HG02884 (cell line): Measurements from ENCODE around the gene SLC16A5.
"Not testable (repeated sequence)": the region's sequence is repeated elsewhere in the genome, so short reads cannot be mapped to it uniquely, and the experiment has no call there.

Source experiments
- ATAC-seq: cut with Tn5 transposase; IDR thresholded peaks from one replicate; pipeline ENCODE4 v1.9.1; 2021; ENCODE audit warnings: mild to moderate bottlenecking, moderate library complexity; ENCODE audit not compliant: unreplicated experiment

Gene SLC16A5

GRCh38 chr17:75131278-75132017, 43.7 kb downstream of the SLC16A5 start, which contains the start of gene NT5C:
Gene NT5C, minus strand, starts transcription at chr17:75131742. Its CDS starts 35 bp downstream, at chr17:75131707.
- peak; percentile 73 for ATAC-seq

- not testable (repeated sequence) for ATAC-seq
Observed at GRCh38 chr17:75132018-75133000, 44.6 kb downstream of the SLC16A5 start.

- ATAC-seq: no peak
Observed at GRCh38 chr17:75133001-75133400, 45.2 kb downstream of the SLC16A5 start.

- not testable (repeated sequence) for ATAC-seq
Observed at GRCh38 chr17:75133607-75134347, 46.0 kb downstream of the SLC16A5 start.

- ATAC-seq: no peak
Observed at GRCh38 chr17:75135452-75135851, 47.7 kb downstream of the SLC16A5 start.

- ATAC-seq: no peak
Observed at GRCh38 chr17:75135946-75136345, 48.2 kb downstream of the SLC16A5 start.

- not testable (repeated sequence) for ATAC-seq
Observed at GRCh38 chr17:75137762-75138161, 50.0 kb downstream of the SLC16A5 start.

- ATAC-seq: no peak
Observed at GRCh38 chr17:75138519-75138918, 50.8 kb downstream of the SLC16A5 start.

GRCh38 chr17:75142236-75142971, 54.6 kb downstream of the SLC16A5 start:
- ATAC-seq: no peak

GRCh38 chr17:75144816-75145512, 57.2 kb downstream of the SLC16A5 start:
- no peak for ATAC-seq

GRCh38 chr17:75146592-75146991, 58.8 kb downstream of the SLC16A5 start:
- ATAC-seq: no peak

GRCh38 chr17:75147878-75148546, 60.3 kb downstream of the SLC16A5 start:
- ATAC-seq: no peak

- ATAC-seq: no peak
Observed at GRCh38 chr17:75151930-75152329, 64.2 kb downstream of the SLC16A5 start.

GRCh38 chr17:75152523-75152921, 64.8 kb downstream of the SLC16A5 start:
- no peak for ATAC-seq

GRCh38 chr17:75152922-75153779, 65.4 kb downstream of the SLC16A5 start:
- ATAC-seq: no peak

GRCh38 chr17:75153780-75154194, 66.0 kb downstream of the SLC16A5 start:
- no peak for ATAC-seq

GRCh38 chr17:75154195-75155106, 66.7 kb downstream of the SLC16A5 start, which contains the start of gene JPT1:
Gene JPT1, minus strand, starts transcription at chr17:75154512. Its CDS starts 115 bp downstream, at chr17:75154397.
- ATAC-seq: peak; percentile 91
